HepG2 (cell line): ENCODE results near the gene ABRACL. TPM values are rescaled to one million over a fixed set of nuclear protein-coding genes. Genes with fewer than 3 reads are reported as not detected.

Experiments
- ATAC-seq: fragments of 200-7000 bp; cut with Tn5 transposase; 3 replicates; pipeline ENCODE4 v1.9.1; 2020; ENCODE audit warnings: mild to moderate bottlenecking, moderate library complexity
- Bru-seq: library from RNA; stranded (reverse); fragments of 400-500 nt; gene quantifications from one replicate; lab custom pipeline; 2021; lab: Mats Ljungman, UMichigan
- BruChase-seq, 2 experiments: library from RNA; stranded (reverse); fragments of 400-500 nt; gene quantifications; one replicate each; lab custom pipeline; 2021; lab: Mats Ljungman, UMichigan
- BruUV-seq: library from RNA; stranded (reverse); fragments of 400-500 nt; replicated peaks from 2 replicates; lab custom pipeline; 2021; lab: Mats Ljungman, UMichigan
- CTCF ChIA-PET: fragments of 300-600 bp; formaldehyde crosslinking; extraction: SDS; loops from one replicate; lab custom pipeline; 2021; ENCODE audit warnings: low total read pairs, inconsistent platforms, low intra/inter-chr PET ratio; lab: Yijun Ruan, JAX
- POLR2A ChIA-PET: fragments of 350-600 bp; sonication (Branson Sonifier 250); formaldehyde crosslinking; loops from one replicate; lab custom pipeline; 2020; ENCODE audit warnings: antibody characterized with exemption, inconsistent platforms; lab: Yijun Ruan, JAX
- DNase-seq: peaks from one replicate; pipeline ENCODE4 v3.0.0-alpha.2; 2015; ENCODE audit warnings: low spot score
- FAIRE-seq: peaks from 3 replicates; lab custom pipeline; 2011; peaks lifted over from hg19 to GRCh38; lab: Jason Lieb, UNC
- H2AFZ ChIP-seq: one replicate; pipeline ENCODE4 v1.6.1; 2011; ENCODE audit warnings: low read length, inconsistent platforms
- H3K27ac ChIP-seq: fragments of 300-600 bp; 3 replicates; pipeline ENCODE4 v1.8.0; 2011; ENCODE audit warnings: mixed run types, mild to moderate bottlenecking, mixed read lengths, low read length, inconsistent platforms; ENCODE audit not compliant: insufficient read depth; ENCODE audit errors: extremely low read length
- H3K27me3 ChIP-seq, 2 experiments: fragments of 200-600 bp in 1 of 2; 2 replicates in 1 of 2; 3 replicates in 1 of 2; pipeline versions ENCODE4 v1.6.0 to v1.8.0; 2011; ENCODE audit warnings: low read length in 2 of 2, mild to moderate bottlenecking in 2 of 2, moderate library complexity in 2 of 2, inconsistent platforms in 1 of 2; ENCODE audit not compliant: insufficient read depth in 2 of 2, control insufficient read depth in 1 of 2
- H3K36me3 ChIP-seq, 2 experiments: fragments of 200-600 bp in 1 of 2; replicated peaks in 1 of 2; 2 replicates in 1 of 2; 3 replicates in 1 of 2; pipeline versions ENCODE4 v1.5.1 to v1.8.0; 2011; ENCODE audit warnings: low read length in 2 of 2, inconsistent platforms in 1 of 2; ENCODE audit not compliant: insufficient read depth in 2 of 2, control insufficient read depth in 1 of 2
- H3K4me1 ChIP-seq: 2 replicates; pipeline ENCODE4 v1.5.1; 2012; ENCODE audit warnings: low read length, inconsistent platforms; ENCODE audit not compliant: insufficient read depth
- H3K4me2 ChIP-seq: 2 replicates; pipeline ENCODE4 v1.6.0; 2011; ENCODE audit warnings: low read depth, low read length, inconsistent platforms
- H3K4me3 ChIP-seq, 3 experiments: fragments of 200-600 bp in 1 of 3; sonication (generic), shearing (Covaris generic) in 1 of 3; replicated peaks in 1 of 3; 2 replicates each; pipeline ENCODE4 v1.5.1; 2011 to 2016; ENCODE audit warnings: low read length in 3 of 3, inconsistent platforms in 2 of 3, low read depth in 2 of 3, mild to moderate bottlenecking in 2 of 3, control low read depth in 1 of 3, mixed read lengths in 1 of 3; ENCODE audit not compliant: insufficient read depth in 1 of 3
- H3K79me2 ChIP-seq: one replicate; pipeline ENCODE4 v1.6.1; 2011; ENCODE audit warnings: low read length, inconsistent platforms; ENCODE audit not compliant: insufficient read depth
- H3K9ac ChIP-seq: 2 replicates; pipeline ENCODE4 v1.6.0; 2011; ENCODE audit warnings: mild to moderate bottlenecking, low read depth, low read length, inconsistent platforms; ENCODE audit not compliant: insufficient read depth
- H3K9me3 ChIP-seq: 2 replicates; pipeline ENCODE4 v1.5.1; 2012; ENCODE audit warnings: mild to moderate bottlenecking, low read length
- H4K20me1 ChIP-seq: 2 replicates; pipeline ENCODE4 v1.6.0; 2011; ENCODE audit warnings: inconsistent platforms, mild to moderate bottlenecking, low read length, moderate library complexity; ENCODE audit not compliant: insufficient read depth
- E2F1 ChIP-seq: sonication (generic); formaldehyde crosslinking; IDR thresholded peaks from 2 replicates; pipeline ENCODE4 v1.5.0; 2020; ENCODE audit warnings: missing genetic modification reagents
- MTA1 ChIP-seq: sonication (generic); formaldehyde crosslinking; IDR thresholded peaks from 2 replicates; pipeline ENCODE4 v1.4.0; 2020; ENCODE audit warnings: missing genetic modification reagents, mild to moderate bottlenecking, borderline replicate concordance
- PHF21A ChIP-seq: sonication (generic); formaldehyde crosslinking; IDR thresholded peaks from 2 replicates; pipeline ENCODE4 v1.5.0; 2020; ENCODE audit warnings: mild to moderate bottlenecking, missing genetic modification reagents
- TERF1 ChIP-seq: sonication (generic); formaldehyde crosslinking; IDR thresholded peaks from 2 replicates; pipeline ENCODE4 v1.8.0; 2022; ENCODE audit warnings: mild to moderate bottlenecking, missing genetic modification reagents, moderate library complexity
- TSC22D2 ChIP-seq: sonication (generic); formaldehyde crosslinking; IDR thresholded peaks from 2 replicates; pipeline ENCODE4 v1.5.1; 2020; ENCODE audit warnings: missing genetic modification reagents, mild to moderate bottlenecking, borderline replicate concordance
- ZGPAT ChIP-seq: IDR thresholded peaks from 2 replicates; pipeline ENCODE4 v1.6.1; 2016; ENCODE audit warnings: mild to moderate bottlenecking
- ZNF557 ChIP-seq: sonication (generic); formaldehyde crosslinking; IDR thresholded peaks from 2 replicates; pipeline ENCODE4 v1.4.0; 2020; ENCODE audit warnings: missing genetic modification reagents
- ZNF746 ChIP-seq: sonication (generic); formaldehyde crosslinking; IDR thresholded peaks from 2 replicates; pipeline ENCODE4 v1.8.0; 2022; ENCODE audit warnings: mild to moderate bottlenecking, missing genetic modification reagents
- ZSCAN31 ChIP-seq: sonication (generic); formaldehyde crosslinking; IDR thresholded peaks from 2 replicates; pipeline ENCODE4 v1.5.0; 2020; ENCODE audit warnings: low read depth, mild to moderate bottlenecking, missing genetic modification reagents
- ZXDC ChIP-seq: sonication (generic); formaldehyde crosslinking; IDR thresholded peaks from 2 replicates; pipeline ENCODE4 v1.5.0; 2020; ENCODE audit warnings: mild to moderate bottlenecking, missing genetic modification reagents
- WGBS: methylation state at CpG from one replicate; pipeline ENCODE4 v1.1.6; 2017; ENCODE audit warnings: low lambda C conversion rate; 5-methylcytosine and 5-hydroxymethylcytosine counted together
- in situ Hi-C: cut with HindIII; loops from 2 replicates; pipeline ENCODE4 v1.10.0; 2017; ENCODE audit warnings: low pct_unique_long_range_greater_than_20kb; ENCODE audit not compliant: extremely low pct_ligation_motif_present
- intact Hi-C: fragments of 100-400 bp; cut with micrococcal nuclease; formaldehyde crosslinking; loops from one replicate; pipeline ENCODE4 v1.10.0; 2022; ENCODE audit not compliant: unreplicated experiment
- long read RNA-seq, 2 experiments: library from RNA in 1 of 2; library from polyadenylated mRNA in 1 of 2; stranded (forward) in 1 of 2; unstranded in 1 of 2; transcript quantifications; one replicate each; pipeline ENCODE4 v2.0.0, GENCODE V29; 2019 to 2022
- polyA minus RNA-seq, 3 experiments: library from RNA; depleted of rRNA, polyadenylated mRNA; stranded (reverse); fragments of >200 nt; gene quantifications; 2 replicates each; pipeline ENCODE4 v1.2.3, GENCODE V29; 2011; ENCODE audit warnings: low replicate concordance in 1 of 3
- polyA plus RNA-seq, 8 experiments: library from polyadenylated mRNA; depleted of rRNA in 3 of 8; stranded (reverse) in 7 of 8; unstranded in 1 of 8; fragments of >200 nt; fragmentation: Illumina TruSeq in 4 of 8; extraction: Trizol in 4 of 8; gene quantifications; 2 replicates each; pipeline versions ENCODE4 v1.2.1 to v1.2.3, GENCODE V29; 2011 to 2016; ENCODE audit warnings: low read depth in 4 of 8, missing spikeins in 1 of 8, mixed read lengths in 1 of 8; ENCODE audit not compliant: insufficient read depth in 1 of 8
- total RNA-seq, 5 experiments: library from RNA; depleted of rRNA; stranded (reverse); fragments of >200 nt; fragmentation: Illumina TruSeq; extraction: Trizol; gene quantifications; 2 replicates each; pipeline ENCODE4 v1.2.3, GENCODE V29; 2016; ENCODE audit warnings: low read depth in 1 of 5

Gene ABRACL
- total RNA-seq (2016; rRNA removed; fragmentation: Illumina TruSeq; extraction: Trizol) (5.4 and 7.6 TPM in 2 replicates), polyA plus RNA-seq (2011; rRNA removed) (0.82 and 1.4 TPM in 2 replicates), polyA minus RNA-seq (2011; rRNA and poly(A)+ RNA removed; ENCODE audit: low replicate concordance) (1.0 TPM in 1 of 2 replicates, not detected in the other), Bru-seq, nascent RNA (percentile 29 among the genes with signal in this experiment), BruChase-seq, experiment 1, labeled RNA remaining after a 6-hour chase (percentile 34 among the genes with signal in this experiment), BruChase-seq, experiment 2, labeled RNA remaining after a 2-hour chase (percentile 12 among the genes with signal in this experiment)
- 2.0 and 2.1 TPM in 2 replicates for total RNA-seq (2016; cell fraction: cytosol; rRNA removed; fragmentation: Illumina TruSeq; extraction: Trizol; ENCODE audit: low read depth)
- total RNA-seq (2016; cell fraction: insoluble cytoplasmic fraction; rRNA removed; fragmentation: Illumina TruSeq; extraction: Trizol), result 5.5 and 7.4 TPM in 2 replicates
- 2.3 and 3.2 TPM in 2 replicates for total RNA-seq (2016; cell fraction: membrane; rRNA removed; fragmentation: Illumina TruSeq; extraction: Trizol)
- total RNA-seq (2016; cell fraction: nucleus; rRNA removed; fragmentation: Illumina TruSeq; extraction: Trizol), result 1.9 and 3.0 TPM in 2 replicates
- 0.78 and 1.9 TPM in 2 replicates for polyA plus RNA-seq (2011; cell fraction: cytosol; rRNA removed)
- 0.29 and 0.42 TPM in 2 replicates for polyA plus RNA-seq (2011; cell fraction: nucleus; rRNA removed)
- 0.99 and 1.1 TPM in 2 replicates for polyA plus RNA-seq (2012)
- 2.0 and 3.1 TPM in 2 replicates for polyA plus RNA-seq (2016; cell fraction: cytosol; fragmentation: Illumina TruSeq; extraction: Trizol; ENCODE audit: low read depth)
- polyA plus RNA-seq (2016; cell fraction: insoluble cytoplasmic fraction; fragmentation: Illumina TruSeq; extraction: Trizol; ENCODE audit: low read depth), result 9.1 and 11.4 TPM in 2 replicates
- 3.2 and 4.1 TPM in 2 replicates for polyA plus RNA-seq (2016; cell fraction: membrane; fragmentation: Illumina TruSeq; extraction: Trizol; ENCODE audit: low read depth)
- 2.5 and 4.0 TPM in 2 replicates for polyA plus RNA-seq (2016; cell fraction: nucleus; fragmentation: Illumina TruSeq; extraction: Trizol; ENCODE audit: insufficient read depth, low read depth)
- polyA minus RNA-seq (2011; cell fraction: cytosol; rRNA and poly(A)+ RNA removed), result not detected in 2 replicates
- 0.77 TPM in 1 of 2 replicates, not detected in the other for polyA minus RNA-seq (2011; cell fraction: nucleus; rRNA and poly(A)+ RNA removed)
- long read RNA-seq, experiment 1, transcript ABRACL-201 (3 exons, 845 nt), result major isoform, 6 of 6 reads
- long read RNA-seq, experiment 1, partial matches to known transcripts, result 0 of 6 reads
- long read RNA-seq, experiment 1, other reads (novel, unspliced or antisense), result 0 of 6 reads
- long read RNA-seq, experiment 2, partial matches to known transcripts, result 1 of 4 reads
- long read RNA-seq, experiment 2, other reads (novel, unspliced or antisense), result 0 of 4 reads

- H3K4me1 ChIP-seq, result peaks cover 19% of the 10 kb centered on the region
- ATAC-seq (peak; percentile 88), FAIRE-seq (no peak), DNase-seq (no peak)
- 2% methylated on average over 30 of the region's 77 CpGs for WGBS
- H3K9ac ChIP-seq, result peak within 1 kb of the TSS; percentile 51
- H2AFZ ChIP-seq, result peak within 1 kb of the TSS; percentile 57
- no peaks in the 10 kb centered on the region for H3K79me2 ChIP-seq
- ChIA-PET POLR2A (no interaction called here), CTCF (no interaction called here)
- intact Hi-C loops, result no loop called here
- peak within 1 kb of the TSS; percentile 95 for H3K4me2 ChIP-seq
- no TSS peak for BruUV-seq
- no peaks in the 10 kb centered on the region for H3K36me3 ChIP-seq
- in situ Hi-C loops, result no loop called here
- H3K27me3 ChIP-seq, result peaks cover 2 to 28% of the 10 kb centered on the region in 2 experiments
- no peaks in the 10 kb centered on the region for H4K20me1 ChIP-seq
- H3K9me3 ChIP-seq, result no peaks in the 10 kb centered on the region
- H3K4me3 ChIP-seq, result peak within 1 kb of the TSS; percentile 68 to 81 (median 72)
- no peak within 1 kb of the TSS for H3K27ac ChIP-seq
- TF ChIP-seq PHF21A (CRISPR knock-in tag), result 0 out of 2 replicates have a peak, but pooled peaks have one; percentile 30
- no peak for TF ChIP-seq TERF1
- 0 out of 2 replicates have a peak, but pooled peaks have one; percentile 44 for TF ChIP-seq ZSCAN31
- no peak for TF ChIP-seq E2F1 (CRISPR knock-in tag)
- no peak; the same call in 1 of the 2 replicates for TF ChIP-seq ZNF746
- peak; percentile 64; the same call in 1 of the 2 replicates for TF ChIP-seq MTA1 (CRISPR knock-in tag)
- TF ChIP-seq TSC22D2 (CRISPR knock-in tag), result no peak
- no peak for TF ChIP-seq ZNF557 (CRISPR knock-in tag)
- no peak for TF ChIP-seq ZXDC (CRISPR knock-in tag)
- TF ChIP-seq ZGPAT (CRISPR knock-in tag), result no peak
Measured at GRCh38 chr6:139028658-139029469, at the start of gene ABRACL. Gene ABRACL (plus strand): TSS chr6:139028745. CDS start chr6:139034161, 5,416 bp downstream.
